Right cardiac atrium (tissue), 5 donors: ENCODE results near the gene PDLIM7. TPM values are rescaled to one million over a fixed set of nuclear protein-coding genes. Genes with fewer than 3 reads are reported as not detected.

ENCODE experiments used
- ATAC-seq, 2 donors: fragments of 200-7000 bp; cut with Tn5 transposase; one replicate each; pipeline versions ENCODE4 v1.8.0 to v1.9.1; 2020; ENCODE audit warnings: moderate library complexity in 2 of 2, mild to moderate bottlenecking in 1 of 2
- DNase-seq, 3 donors: peaks; one replicate each; pipeline ENCODE4 v3.0.0-alpha.2; 2020
- H3K27ac ChIP-seq: one replicate; pipeline ENCODE4 v1.5.1; 2013; ENCODE audit warnings: mild to moderate bottlenecking, low read length, control low read depth, moderate library complexity
- H3K27me3 ChIP-seq: one replicate; pipeline ENCODE4 v1.6.1; 2013; ENCODE audit not compliant: control insufficient read depth, insufficient read depth
- H3K4me1 ChIP-seq: one replicate; pipeline ENCODE4 v1.6.1; 2013; ENCODE audit warnings: low read length; ENCODE audit not compliant: control insufficient read depth, insufficient read depth
- H3K4me3 ChIP-seq: one replicate; pipeline ENCODE4 v1.5.1; 2013; ENCODE audit warnings: low read length, control low read depth
- H3K9me3 ChIP-seq: one replicate; pipeline ENCODE4 v1.6.1; 2013; ENCODE audit warnings: low read length; ENCODE audit not compliant: control insufficient read depth
- WGBS: extraction: QIAGEN DNeasy Blood & Tissue Kit; methylation state at CpG from one replicate; pipeline ENCODE4 v1.1.7; 2013; 5-methylcytosine and 5-hydroxymethylcytosine counted together
- intact Hi-C, 4 donors: fragments of 100-400 bp; cut with DNase I; formaldehyde crosslinking; loops; one replicate each; pipeline versions ENCODE4 v1.11.0 to v1.14.0; 2022 to 2023
- polyA plus RNA-seq: library from polyadenylated mRNA; stranded (reverse); fragments of 200-250 nt; gene quantifications from one replicate; pipeline ENCODE4 v1.2.3, GENCODE V29; 2013
- total RNA-seq, 4 donors: library from RNA; stranded (reverse); fragmentation: NEBNext Ultra II Directional; extraction: Animal tissue kit (Norgen Biotek cat#: 25700); gene quantifications; one replicate each; pipeline ENCODE4 v1.2.1, GENCODE V29; 2021
- donor health status: healthy with polysubstance abuse.
- donor health status: DM: no; HTN: yes; CAD: no.
- donor health status: DM: no; HTN: no; CAD: no.
- donor health status: DM: no; HTN: yes; CAD: no; lungs with severe emphysema.
- donor health status: DM: yes; HTN: yes; CAD: no.

PDLIM7 gene
- total and polyA plus RNA-seq, 5 donors, result 35.0 to 71.5 (median 54.7) TPM

- WGBS, result 22% methylated on average over 12 of the region's 12 CpGs
- Histone ChIP-seq H3K4me3 (peak overlapping the region; percentile 72), H3K27me3 (no peaks in the 10 kb centered on the region), H3K4me1 (peaks cover 6% of the 10 kb centered on the region), H3K9me3 (no peaks in the 10 kb centered on the region), H3K27ac (peak overlapping the region; percentile 86)
- intact Hi-C loops, result loop anchor here in 2 of 4 donors (5.0 kb wide), 1 partner anchor 39 kb away; no protein-coding TSS in a partner anchor
- ATAC-seq, result no peak
- DNase-seq, result peak in 1 of 3 donors; percentile 75
These were observed 1.2 kb downstream of the PDLIM7 start for GRCh38 chr5:177496070-177496726.

DNA sequence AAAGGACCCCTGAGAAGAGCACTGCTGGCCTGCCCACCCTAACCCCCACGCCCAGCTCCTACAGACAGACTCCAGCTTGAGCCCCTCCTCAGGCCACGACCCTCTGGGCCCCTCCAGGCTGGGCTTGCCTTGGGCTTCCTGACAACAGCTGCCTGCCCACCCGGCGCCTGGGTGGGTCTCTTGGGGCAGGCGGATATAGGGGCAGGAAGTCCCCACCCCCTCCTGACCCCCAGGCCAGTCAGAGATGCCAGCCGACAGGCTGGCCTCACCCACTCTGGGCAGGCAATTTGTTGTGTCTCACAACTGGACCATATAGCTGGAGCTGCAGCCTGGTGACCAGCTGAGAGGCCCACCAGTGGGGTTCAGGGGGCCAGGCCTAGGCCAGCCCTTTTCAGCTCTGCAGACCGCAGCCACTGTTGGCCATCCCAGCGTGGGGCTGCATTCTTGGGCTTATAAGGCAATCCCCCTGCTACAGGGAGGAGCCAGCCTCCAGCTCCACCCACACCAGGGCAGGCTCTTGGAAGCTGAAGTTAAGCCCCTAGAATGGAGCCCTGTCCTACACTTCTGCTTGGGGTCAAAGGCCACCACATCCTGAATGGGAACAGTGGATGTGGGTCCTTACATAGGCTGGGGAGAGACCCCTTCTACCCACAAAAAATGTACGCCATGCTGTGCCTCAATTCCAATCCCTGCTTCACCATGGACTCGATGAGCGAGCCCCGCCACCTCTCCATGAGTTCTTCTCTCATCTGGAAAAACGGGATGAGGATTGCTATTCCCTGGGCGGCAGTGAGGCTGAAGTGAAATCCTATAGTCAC lies 2.0 kb downstream of the PDLIM7 start:
- ATAC-seq, result peak; percentile 19 to 39
- H3K27ac ChIP-seq, result peak overlapping the region; percentile 86
- intact Hi-C loops, result loop anchor here in 2 of 4 donors (5.0 kb wide), 1 partner anchor 38 kb away; no protein-coding TSS in a partner anchor
- 51% methylated on average over 14 of the region's 14 CpGs for WGBS
- peak; percentile 85 to 89 (median 89) for DNase-seq
- no peak overlapping the region for H3K4me3 ChIP-seq
- no peaks in the 10 kb centered on the region for H3K9me3 ChIP-seq
- H3K4me1 ChIP-seq, result peaks cover 6% of the 10 kb centered on the region
- H3K27me3 ChIP-seq, result no peaks in the 10 kb centered on the region

GRCh38 chr5:177494346-177495195 lies 2.8 kb downstream of the PDLIM7 start:
- WGBS, result 29% methylated on average over 11 of the region's 11 CpGs
- ATAC-seq (peak; percentile 2 to 63), DNase-seq (peak; percentile 87 to 92 (median 89))
- H3K4me1 ChIP-seq, result peaks cover 6% of the 10 kb centered on the region
- peak overlapping the region; percentile 25 for H3K27ac ChIP-seq
- no peaks in the 10 kb centered on the region for H3K9me3 ChIP-seq
- intact Hi-C loops, result loop anchor here in 2 of 4 donors (5.0 kb wide), 1 partner anchor 37 kb away; no protein-coding TSS in a partner anchor
- H3K27me3 ChIP-seq, result no peaks in the 10 kb centered on the region
- no peak overlapping the region for H3K4me3 ChIP-seq

DNA sequence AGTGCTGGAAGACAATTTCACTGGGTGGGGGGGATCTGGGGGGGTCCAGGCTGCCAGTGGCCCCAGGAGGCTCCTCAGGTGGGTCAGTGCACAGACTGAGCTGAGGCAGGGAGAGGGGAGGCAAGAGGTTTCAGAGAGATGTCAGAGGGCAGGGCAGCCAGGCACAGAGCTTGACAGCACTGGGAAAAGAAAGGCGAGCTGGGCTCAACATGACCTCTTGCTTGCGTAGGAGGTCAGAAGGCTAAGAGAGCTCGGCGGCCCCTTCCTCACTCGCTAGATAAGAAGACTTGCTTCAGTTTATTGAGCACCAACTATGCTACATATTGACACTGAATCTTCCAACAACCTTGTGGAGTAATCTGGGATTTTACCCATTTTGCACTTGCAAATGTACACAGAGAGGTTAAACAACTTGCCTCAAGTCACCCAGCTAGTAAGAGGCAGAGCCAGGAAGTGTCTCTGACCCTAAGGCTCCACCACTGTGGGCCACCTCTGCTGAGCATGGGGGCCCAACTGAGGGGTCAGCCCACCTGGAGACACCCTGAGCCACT lies 3.5 kb downstream of the PDLIM7 start:
- intact Hi-C loops, result no loop called here
- peaks cover 6% of the 10 kb centered on the region for H3K4me1 ChIP-seq

GRCh38 chr5:177492841-177493240 lies 4.6 kb downstream of the PDLIM7 start:
- no peak for ATAC-seq
- Histone ChIP-seq H3K9me3 (no peaks in the 10 kb centered on the region), H3K4me1 (peaks cover 6% of the 10 kb centered on the region), H3K4me3 (no peak overlapping the region), H3K27me3 (no peaks in the 10 kb centered on the region), H3K27ac (no peak overlapping the region)
- no peak for DNase-seq
- intact Hi-C loops, result no loop called here
- 64% methylated on average over 7 of the region's 7 CpGs for WGBS

More for the DNA sequence above, 3.5 kb downstream of the PDLIM7 start:
- Histone ChIP-seq H3K27me3 (no peaks in the 10 kb centered on the region), H3K27ac (peak overlapping the region; percentile 2), H3K4me3 (no peak overlapping the region), H3K9me3 (no peaks in the 10 kb centered on the region)
- DNase-seq, result no peak
- ATAC-seq, result no peak
- WGBS, result 68% methylated on average over 5 of the region's 5 CpGs

- Histone ChIP-seq H3K27ac (no peak overlapping the region), H3K27me3 (no peaks in the 10 kb centered on the region), H3K4me3 (no peak overlapping the region), H3K9me3 (no peaks in the 10 kb centered on the region), H3K4me1 (peaks cover 6% of the 10 kb centered on the region)
- peak in 1 of 3 donors; percentile 63 for DNase-seq
- intact Hi-C loops, result no loop called here
- 92% methylated on average over 54 of the region's 54 CpGs for WGBS
- no peak for ATAC-seq
These were observed 5.2 kb downstream of the PDLIM7 start for GRCh38 chr5:177491983-177492746.

GRCh38 chr5:177491429-177491945 lies 5.9 kb downstream of the PDLIM7 start:
- Histone ChIP-seq H3K9me3 (no peaks in the 10 kb centered on the region), H3K27me3 (no peaks in the 10 kb centered on the region), H3K27ac (no peak overlapping the region), H3K4me3 (no peak overlapping the region), H3K4me1 (peaks cover 6% of the 10 kb centered on the region)
- DNase-seq (peak in 2 of 3 donors; percentile 76 to 78), ATAC-seq (no peak)
- intact Hi-C loops, result no loop called here
- 69% methylated on average over 43 of the region's 43 CpGs for WGBS

DNA sequence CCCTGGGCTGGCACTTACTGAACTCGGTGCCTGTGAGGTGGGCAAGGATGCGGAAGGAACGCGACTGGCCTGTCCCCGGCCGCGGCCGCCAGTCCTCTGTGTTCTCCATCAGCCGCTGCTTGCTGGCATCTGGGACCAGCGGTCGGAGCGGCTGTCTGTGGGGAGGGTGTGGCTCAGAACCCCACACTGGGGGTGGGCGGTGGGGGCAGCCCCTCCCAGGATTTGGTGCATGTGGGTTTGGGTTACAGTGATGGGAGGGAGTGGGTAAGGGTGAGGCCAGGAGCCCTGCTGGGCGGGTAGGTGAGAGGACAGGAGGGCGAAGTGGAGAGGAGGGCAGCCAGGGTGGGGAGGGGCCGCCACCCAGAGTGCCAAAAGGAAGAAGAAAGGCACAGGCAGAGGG lies 6.4 kb downstream of the PDLIM7 start:
- ATAC-seq (no peak), DNase-seq (no peak)
- 90% methylated on average over 16 of the region's 16 CpGs for WGBS
- intact Hi-C loops, result no loop called here
- Histone ChIP-seq H3K27ac (no peak overlapping the region), H3K9me3 (no peaks in the 10 kb centered on the region), H3K4me1 (peaks cover 6% of the 10 kb centered on the region), H3K27me3 (no peaks in the 10 kb centered on the region), H3K4me3 (no peak overlapping the region)

DNA sequence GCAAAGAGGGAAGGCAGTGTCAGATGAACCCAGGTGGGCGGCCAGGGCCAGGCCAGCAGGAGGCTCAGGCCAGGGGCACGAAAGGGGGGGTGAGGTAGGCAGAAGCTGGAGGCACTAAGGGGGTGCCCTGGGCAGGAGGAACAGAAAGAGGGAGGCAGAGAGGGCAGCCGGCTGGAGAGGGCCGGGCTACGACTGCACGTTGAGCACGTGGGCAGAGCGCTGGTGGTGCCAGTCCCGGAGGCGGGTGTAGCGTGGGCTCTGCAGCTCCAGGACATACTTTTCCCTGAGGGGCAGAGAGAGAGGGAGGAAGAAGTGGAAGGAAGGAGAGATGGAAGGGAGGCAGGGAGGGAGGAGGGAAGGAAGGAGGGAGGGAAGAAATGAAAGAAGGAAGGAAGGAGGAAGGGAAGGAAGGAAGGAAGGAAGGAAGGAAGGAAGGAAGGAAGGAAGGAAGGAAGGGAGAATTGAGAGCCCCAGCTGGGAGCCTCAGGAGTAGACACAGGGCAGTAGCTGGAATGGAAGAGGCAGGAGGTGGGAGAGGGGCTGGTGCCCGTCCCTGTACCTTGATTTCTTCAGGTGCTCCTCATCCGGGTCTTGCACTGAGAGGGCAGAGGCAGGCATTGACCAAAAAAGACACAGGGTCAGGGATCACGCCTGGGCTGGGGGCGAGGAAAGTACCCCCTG lies 7.0 kb downstream of the PDLIM7 start:
- Histone ChIP-seq H3K4me3 (no peak overlapping the region), H3K27ac (no peak overlapping the region), H3K4me1 (peaks cover 6% of the 10 kb centered on the region), H3K9me3 (no peaks in the 10 kb centered on the region), H3K27me3 (no peaks in the 10 kb centered on the region)
- 88% methylated on average over 15 of the region's 15 CpGs for WGBS
- DNase-seq (no peak), ATAC-seq (no peak)
- intact Hi-C loops, result no loop called here
